B cell (primary cell): ENCODE data around the gene URGCP.

Experiments used
- EZH2 ChIP-seq: IDR thresholded peaks from 2 replicates; pipeline ENCODE4 v1.6.1; 2012; ENCODE audit warnings: borderline replicate concordance, low read depth, mild to moderate bottlenecking, moderate library complexity, low read length; ENCODE audit not compliant: insufficient read depth, poor library complexity, severe bottlenecking
- TF ChIP-seq, protein P1 (sequence below): fragments of 200-600 bp; IDR thresholded peaks from one replicate; pipeline ENCODE4 v1.8.0; 2022; ENCODE audit warnings: antibody characterized with exemption, mild to moderate bottlenecking

DNA sequence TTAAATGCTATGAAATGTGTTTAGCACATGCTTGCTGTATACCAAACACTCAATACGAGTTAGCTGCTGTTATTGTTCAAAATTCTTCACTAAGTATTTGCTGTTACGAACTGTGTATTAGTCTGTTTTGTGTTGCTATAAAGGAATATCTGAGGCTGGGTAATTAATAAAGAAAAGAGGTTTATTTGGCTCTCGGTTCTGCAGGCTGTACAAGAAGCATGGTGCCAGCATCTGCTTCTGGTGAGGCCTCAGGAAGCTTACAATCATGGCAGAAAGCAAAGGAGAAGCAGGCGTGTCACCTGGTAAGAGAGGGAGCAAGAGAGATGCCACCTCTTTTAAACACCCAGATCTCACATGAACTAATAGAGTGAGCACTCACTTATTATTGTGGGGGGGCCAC lies 21.4 kb upstream of the URGCP start:
- TF ChIP-seq, protein P1, sequence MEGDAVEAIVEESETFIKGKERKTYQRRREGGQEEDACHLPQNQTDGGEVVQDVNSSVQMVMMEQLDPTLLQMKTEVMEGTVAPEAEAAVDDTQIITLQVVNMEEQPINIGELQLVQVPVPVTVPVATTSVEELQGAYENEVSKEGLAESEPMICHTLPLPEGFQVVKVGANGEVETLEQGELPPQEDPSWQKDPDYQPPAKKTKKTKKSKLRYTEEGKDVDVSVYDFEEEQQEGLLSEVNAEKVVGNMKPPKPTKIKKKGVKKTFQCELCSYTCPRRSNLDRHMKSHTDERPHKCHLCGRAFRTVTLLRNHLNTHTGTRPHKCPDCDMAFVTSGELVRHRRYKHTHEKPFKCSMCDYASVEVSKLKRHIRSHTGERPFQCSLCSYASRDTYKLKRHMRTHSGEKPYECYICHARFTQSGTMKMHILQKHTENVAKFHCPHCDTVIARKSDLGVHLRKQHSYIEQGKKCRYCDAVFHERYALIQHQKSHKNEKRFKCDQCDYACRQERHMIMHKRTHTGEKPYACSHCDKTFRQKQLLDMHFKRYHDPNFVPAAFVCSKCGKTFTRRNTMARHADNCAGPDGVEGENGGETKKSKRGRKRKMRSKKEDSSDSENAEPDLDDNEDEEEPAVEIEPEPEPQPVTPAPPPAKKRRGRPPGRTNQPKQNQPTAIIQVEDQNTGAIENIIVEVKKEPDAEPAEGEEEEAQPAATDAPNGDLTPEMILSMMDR, result no peak
- TF ChIP-seq EZH2, result no peak
